GM12865 (cell line): ENCODE measurements around the gene POMT2.

Source experiments
- DNase-seq: peaks from one replicate; pipeline ENCODE4 v3.0.0; 2010; ENCODE audit warnings: low read depth
- H3K4me3 ChIP-seq: 2 replicates; pipeline ENCODE4 v1.5.1; 2011; ENCODE audit warnings: mild to moderate bottlenecking, low read depth, low read length, control low read depth
- CTCF ChIP-seq: IDR thresholded peaks from 2 replicates; pipeline ENCODE4 v1.5.1; 2011; ENCODE audit warnings: low read length, control low read depth, low read depth, inconsistent platforms; ENCODE audit not compliant: insufficient read depth; ENCODE audit errors: missing control alignments

POMT2 gene

GRCh38 chr14:77246784-77247183, 73.9 kb downstream of the POMT2 start:
- DNase-seq, result no peak

GRCh38 chr14:77245820-77246219, 74.9 kb downstream of the POMT2 start:
- no peak overlapping the region for H3K4me3 ChIP-seq
- DNase-seq, result no peak
- TF ChIP-seq CTCF, result peak; percentile 11

More at GRCh38 chr14:77246784-77247183, 73.9 kb downstream of the POMT2 start:
- H3K4me3 ChIP-seq, result no peak overlapping the region
- TF ChIP-seq CTCF, result no peak

- peak; percentile 8 for DNase-seq
- H3K4me3 ChIP-seq, result no peak overlapping the region
Measured at GRCh38 chr14:77243853-77244252, 76.8 kb downstream of the POMT2 start.

GRCh38 chr14:77242752-77243151, 77.9 kb downstream of the POMT2 start:
- no peak overlapping the region for H3K4me3 ChIP-seq
- no peak for TF ChIP-seq CTCF
- no peak for DNase-seq

More at GRCh38 chr14:77243853-77244252, 76.8 kb downstream of the POMT2 start:
- no peak for TF ChIP-seq CTCF

- TF ChIP-seq CTCF, result no peak
- no peak overlapping the region for H3K4me3 ChIP-seq
- DNase-seq, result no peak
Measured at GRCh38 chr14:77241955-77242354, 78.7 kb downstream of the POMT2 start.

GRCh38 chr14:77240336-77240915, 80.3 kb downstream of the POMT2 start:
- DNase-seq, result no peak
- H3K4me3 ChIP-seq, result no peak overlapping the region
- TF ChIP-seq CTCF, result no peak

- no peak overlapping the region for H3K4me3 ChIP-seq
- TF ChIP-seq CTCF, result no peak
- no peak for DNase-seq
Measured at GRCh38 chr14:77239412-77239811, 81.3 kb downstream of the POMT2 start.
